ENCODE results near the gene CCL24.

DNA sequence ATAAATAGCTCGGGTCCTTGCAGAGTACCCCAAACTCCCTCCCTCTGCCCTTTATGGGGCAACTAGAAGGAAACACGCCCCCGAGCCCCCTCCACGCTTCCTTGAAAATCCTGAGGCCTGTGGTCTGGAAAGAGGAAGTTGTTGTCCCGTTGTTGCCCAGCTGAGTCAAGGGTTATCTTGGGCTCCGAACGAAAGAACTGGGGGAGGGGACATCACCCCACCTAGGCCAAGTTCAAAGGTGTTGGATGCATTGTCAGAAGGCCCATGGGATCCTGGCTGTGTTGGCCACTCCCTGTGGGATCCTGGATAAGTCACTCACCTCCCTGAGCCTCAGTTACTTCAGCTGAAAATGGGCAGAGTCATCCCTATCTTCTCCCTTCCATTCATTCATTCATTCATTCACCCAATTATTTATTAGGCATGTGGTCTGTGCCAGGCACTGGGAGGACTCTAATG lies at the start of gene CCL24:
- TF ChIP-seq, protein P1, sequence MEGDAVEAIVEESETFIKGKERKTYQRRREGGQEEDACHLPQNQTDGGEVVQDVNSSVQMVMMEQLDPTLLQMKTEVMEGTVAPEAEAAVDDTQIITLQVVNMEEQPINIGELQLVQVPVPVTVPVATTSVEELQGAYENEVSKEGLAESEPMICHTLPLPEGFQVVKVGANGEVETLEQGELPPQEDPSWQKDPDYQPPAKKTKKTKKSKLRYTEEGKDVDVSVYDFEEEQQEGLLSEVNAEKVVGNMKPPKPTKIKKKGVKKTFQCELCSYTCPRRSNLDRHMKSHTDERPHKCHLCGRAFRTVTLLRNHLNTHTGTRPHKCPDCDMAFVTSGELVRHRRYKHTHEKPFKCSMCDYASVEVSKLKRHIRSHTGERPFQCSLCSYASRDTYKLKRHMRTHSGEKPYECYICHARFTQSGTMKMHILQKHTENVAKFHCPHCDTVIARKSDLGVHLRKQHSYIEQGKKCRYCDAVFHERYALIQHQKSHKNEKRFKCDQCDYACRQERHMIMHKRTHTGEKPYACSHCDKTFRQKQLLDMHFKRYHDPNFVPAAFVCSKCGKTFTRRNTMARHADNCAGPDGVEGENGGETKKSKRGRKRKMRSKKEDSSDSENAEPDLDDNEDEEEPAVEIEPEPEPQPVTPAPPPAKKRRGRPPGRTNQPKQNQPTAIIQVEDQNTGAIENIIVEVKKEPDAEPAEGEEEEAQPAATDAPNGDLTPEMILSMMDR (conservative IDR thresholded peaks at IDR 0.05; ENCODE audit: low read length): no peak
- TF ChIP-seq EZH2phosphoT487 (IDR thresholded peaks at IDR 0.05; ENCODE audit: borderline replicate concordance, low read depth, low read length): no peak
